SK-N-MC (cell line): ENCODE results near the gene IQGAP1.
"Not testable (repeated sequence)": the region's sequence is repeated elsewhere in the genome, so short reads cannot be mapped to it uniquely, and the experiment has no call there.

Experiments
- DNase-seq: peaks from one replicate; pipeline ENCODE4 v3.0.0-alpha.2; 2011; ENCODE audit warnings: low read depth, low spot score
- H3K27ac ChIP-seq: fragments of 200-600 bp; sonication (generic); 2 replicates; pipeline ENCODE4 v1.5.1; 2016; ENCODE audit warnings: mixed run types
- H3K36me3 ChIP-seq: fragments of 200-600 bp; sonication (generic); 2 replicates; pipeline ENCODE4 v1.6.1; 2017; ENCODE audit warnings: antibody characterized with exemption, low read length, mixed read lengths; ENCODE audit not compliant: insufficient read depth
- H3K4me3 ChIP-seq: fragments of 200-600 bp; sonication (generic); 2 replicates; pipeline ENCODE4 v1.5.1; 2016
- H3K9ac ChIP-seq: fragments of 200-600 bp; sonication (generic); 2 replicates; pipeline ENCODE4 v1.8.0; 2017; ENCODE audit warnings: mixed run types, mixed read lengths; ENCODE audit not compliant: insufficient read length
- H3K9me3 ChIP-seq: fragments of 200-600 bp; sonication (generic); 2 replicates; pipeline ENCODE4 v1.6.1; 2017; ENCODE audit warnings: low read depth, mild to moderate bottlenecking, antibody characterized with exemption, low read length, moderate library complexity, mixed read lengths
- EZH2 ChIP-seq: fragments of 200-600 bp; sonication (generic); IDR thresholded peaks from one replicate; pipeline ENCODE4 v1.6.1; 2017; ENCODE audit warnings: antibody characterized with exemption
- FOXP2 ChIP-seq: optimal IDR thresholded peaks from 2 replicates; pipeline ENCODE3; 2011; ENCODE audit warnings: mild to moderate bottlenecking, moderate library complexity; ENCODE audit not compliant: insufficient read depth; ENCODE audit errors: extremely low read length, control extremely low read depth
- POLR2AphosphoS5 ChIP-seq: IDR thresholded peaks from 2 replicates; pipeline ENCODE4 v1.6.1; 2012; ENCODE audit warnings: mild to moderate bottlenecking, low read depth, low read length, borderline replicate concordance

Gene IQGAP1

GRCh38 chr15:90411176-90411575 is 23.1 kb downstream of the IQGAP1 start:
- Histone ChIP-seq H3K9ac (no peak overlapping the region), H3K9me3 (no peaks in the 10 kb centered on the region), H3K4me3 (no peak overlapping the region), H3K36me3 (no peaks in the 10 kb centered on the region), H3K27ac (no peak overlapping the region)
- no peak for TF ChIP-seq POLR2AphosphoS5
- TF ChIP-seq EZH2: no peak
- TF ChIP-seq FOXP2: no peak
- DNase-seq: no peak

GRCh38 chr15:90412356-90413194 is 24.5 kb downstream of the IQGAP1 start:
- TF ChIP-seq EZH2: no peak
- peak overlapping the region; percentile 43 for H3K4me3 ChIP-seq
- H3K9ac ChIP-seq: peak overlapping the region; percentile 9
- DNase-seq: no peak
- no peaks in the 10 kb centered on the region for H3K9me3 ChIP-seq
- H3K36me3 ChIP-seq: no peaks in the 10 kb centered on the region
- H3K27ac ChIP-seq: peak overlapping the region; percentile 86

- H3K9ac ChIP-seq: no peak overlapping the region
- DNase-seq: no peak
- H3K27ac ChIP-seq: peak overlapping the region; percentile 86; the same call in 1 of the 2 replicates
- H3K9me3 ChIP-seq: no peaks in the 10 kb centered on the region
- TF ChIP-seq POLR2AphosphoS5: no peak
- TF ChIP-seq FOXP2: no peak
- TF ChIP-seq EZH2: no peak
- H3K36me3 ChIP-seq: no peaks in the 10 kb centered on the region
- H3K4me3 ChIP-seq: no peak overlapping the region
Measured at GRCh38 chr15:90413411-90414379, 25.7 kb downstream of the IQGAP1 start.

- H3K9ac ChIP-seq: no peak overlapping the region
- no peaks in the 10 kb centered on the region for H3K9me3 ChIP-seq
- no peaks in the 10 kb centered on the region for H3K36me3 ChIP-seq
- no peak for DNase-seq
- no peak for TF ChIP-seq POLR2AphosphoS5
- no peak for TF ChIP-seq EZH2
- TF ChIP-seq FOXP2: no peak
- no peak overlapping the region for H3K27ac ChIP-seq
- H3K4me3 ChIP-seq: no peak overlapping the region
Measured at GRCh38 chr15:90414408-90415028, 26.5 kb downstream of the IQGAP1 start.

- H3K36me3 ChIP-seq, H3K4me3 ChIP-seq, H3K9me3 ChIP-seq, H3K27ac ChIP-seq, DNase-seq, H3K9ac ChIP-seq: not testable (repeated sequence)
Measured at GRCh38 chr15:90416052-90416451, 28.0 kb downstream of the IQGAP1 start.

GRCh38 chr15:90418627-90419026 is 30.6 kb downstream of the IQGAP1 start:
- no peak for DNase-seq
- no peak for TF ChIP-seq EZH2
- Histone ChIP-seq H3K27ac (peak overlapping the region; percentile 78), H3K9me3 (no peaks in the 10 kb centered on the region), H3K4me3 (peak overlapping the region; percentile 47; the same call in 1 of the 2 replicates), H3K36me3 (no peaks in the 10 kb centered on the region), H3K9ac (no peak overlapping the region)

- no peak for DNase-seq
- peak overlapping the region; percentile 47 for H3K4me3 ChIP-seq
Measured at GRCh38 chr15:90419206-90419605, 31.2 kb downstream of the IQGAP1 start.

GRCh38 chr15:90419738-90420406 is 31.8 kb downstream of the IQGAP1 start:
- peak overlapping the region; percentile 16 for H3K9ac ChIP-seq
- peak overlapping the region; percentile 47 for H3K4me3 ChIP-seq
- H3K9me3 ChIP-seq: no peaks in the 10 kb centered on the region
- no peak for TF ChIP-seq POLR2AphosphoS5
- TF ChIP-seq FOXP2: no peak
- TF ChIP-seq EZH2: no peak
- peak overlapping the region; percentile 78 for H3K27ac ChIP-seq
- no peaks in the 10 kb centered on the region for H3K36me3 ChIP-seq
- DNase-seq: no peak

More at GRCh38 chr15:90419206-90419605, 31.2 kb downstream of the IQGAP1 start:
- Histone ChIP-seq H3K9me3 (no peaks in the 10 kb centered on the region), H3K9ac (peak overlapping the region; percentile 16), H3K36me3 (no peaks in the 10 kb centered on the region), H3K27ac (peak overlapping the region; percentile 78)
- no peak for TF ChIP-seq POLR2AphosphoS5
- TF ChIP-seq EZH2: no peak
- TF ChIP-seq FOXP2: no peak
